Coronary artery (tissue), 2 donors: ENCODE data around the gene RHOJ.

Experiments used
- DNase-seq: peaks from one replicate; pipeline ENCODE4 v3.0.0-alpha.2; 2017; ENCODE audit warnings: low spot score
- H3K27ac ChIP-seq, 2 donors: fragments of 200-600 bp; sonication (generic); one replicate each; pipeline ENCODE4 v1.5.1; 2016 to 2019
- H3K4me3 ChIP-seq: fragments of 200-600 bp; sonication (generic); 2 replicates; pipeline ENCODE4 v1.5.1; 2016; ENCODE audit warnings: mild to moderate bottlenecking, moderate library complexity
- CTCF ChIP-seq: fragments of 200-600 bp; sonication (generic); IDR thresholded peaks from one replicate; pipeline ENCODE4 v1.5.1; 2019; ENCODE audit warnings: antibody characterized with exemption

RHOJ gene

DNA sequence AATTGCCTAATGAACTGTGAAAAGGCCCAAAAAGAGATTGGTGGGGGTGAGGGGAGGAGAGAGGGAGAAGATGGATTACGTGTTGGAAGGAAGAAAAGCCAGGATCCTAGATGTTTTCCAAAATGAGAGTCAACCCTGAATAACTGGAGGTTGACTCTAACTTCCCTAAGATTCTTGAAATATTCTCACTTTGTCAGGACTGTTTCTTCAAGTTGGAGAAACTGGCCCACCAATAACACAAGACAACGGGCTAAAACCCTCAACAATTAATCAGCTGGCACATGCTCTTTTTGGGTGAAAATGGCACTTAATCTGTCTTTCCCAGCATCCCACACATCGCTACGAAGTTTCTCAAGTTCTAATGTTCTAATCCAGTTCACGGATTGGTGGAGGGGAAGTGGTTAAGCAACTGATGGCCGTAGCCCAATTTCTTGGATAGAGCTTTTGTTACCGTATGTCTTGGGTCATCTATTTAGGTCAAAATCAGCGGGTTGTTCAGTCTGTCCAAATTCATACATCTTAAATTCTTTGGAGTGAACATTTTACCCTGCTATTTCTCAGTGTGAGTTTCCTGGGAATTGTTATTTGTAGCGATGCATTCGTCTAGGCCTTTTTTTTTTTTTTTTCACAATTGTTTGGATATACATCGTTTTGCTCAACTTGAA, 65.5 kb downstream of the RHOJ start:
- Histone ChIP-seq H3K4me3 (no peak overlapping the region), H3K27ac (no peak overlapping the region)
- no peak for TF ChIP-seq CTCF
- no peak for DNase-seq

DNA sequence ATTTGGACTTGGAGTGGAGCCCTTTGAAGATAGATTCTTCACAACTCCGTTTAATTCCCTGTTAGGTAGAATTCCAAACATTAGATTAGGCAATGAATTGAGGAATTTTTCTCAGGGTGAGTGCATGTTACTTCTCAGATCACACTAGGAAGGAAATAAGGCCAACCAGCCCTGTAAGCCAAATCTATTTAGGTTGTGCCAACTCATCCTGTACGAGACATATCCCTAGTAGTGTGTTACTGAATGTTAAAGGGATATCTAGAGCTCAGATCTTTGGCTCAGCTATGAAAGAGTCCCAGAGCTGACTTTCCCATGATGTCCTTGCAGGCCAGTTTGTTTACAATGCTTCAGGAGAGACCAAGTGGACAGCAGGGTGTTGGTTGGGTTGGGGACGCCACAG, 68.9 kb downstream of the RHOJ start:
- no peak for DNase-seq
- Histone ChIP-seq H3K4me3 (no peak overlapping the region), H3K27ac (peak overlapping the region in 1 of 2 donors; percentile 39)
- TF ChIP-seq CTCF = no peak

DNA sequence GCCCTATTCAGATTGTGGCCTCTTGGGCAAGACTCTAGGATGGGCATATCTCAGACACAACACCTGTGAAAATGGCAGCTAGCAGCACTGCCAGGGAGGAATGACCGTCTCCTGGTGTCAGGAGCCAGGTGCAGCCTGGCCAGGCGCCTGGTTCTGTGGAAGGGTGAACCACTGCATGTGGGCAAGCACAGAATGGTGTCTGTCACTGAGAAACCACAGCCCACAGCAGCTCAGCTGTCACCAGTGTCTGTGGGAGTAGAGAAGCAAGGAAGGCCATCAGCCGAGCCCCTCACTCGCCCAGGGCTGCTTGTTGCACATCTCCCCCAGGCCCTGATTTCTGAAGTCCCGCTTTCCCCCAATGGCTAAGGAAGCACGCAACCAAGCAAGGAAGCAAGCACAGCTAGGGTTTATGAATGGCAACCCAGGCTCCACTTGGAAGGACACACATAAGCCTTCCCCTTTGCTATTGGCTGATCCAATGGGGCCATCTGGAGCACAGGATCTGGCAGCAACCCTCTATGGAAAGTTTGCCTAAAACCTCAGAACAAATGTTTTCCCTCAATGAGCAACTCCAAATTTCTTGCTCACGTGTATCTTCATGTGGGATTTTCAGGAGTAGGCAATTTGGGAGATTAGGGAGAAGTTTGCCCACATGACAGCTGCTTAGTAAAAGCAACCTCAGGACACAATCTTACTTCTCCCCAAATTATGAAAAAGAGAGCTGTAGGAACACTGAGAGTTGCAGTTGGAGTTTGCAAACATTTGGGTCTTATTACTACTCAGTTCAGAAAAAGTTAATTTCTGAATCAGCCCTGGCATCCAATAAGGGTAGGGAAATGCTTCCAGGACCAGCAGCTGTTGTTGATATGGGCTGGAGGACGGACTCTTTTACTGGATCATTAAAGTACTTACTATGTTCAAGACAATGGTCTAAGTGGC, 69.7 kb downstream of the RHOJ start:
- Histone ChIP-seq H3K4me3 (no peak overlapping the region), H3K27ac (peak overlapping the region in 1 of 2 donors; percentile 39)
- no peak for DNase-seq
- no peak for TF ChIP-seq CTCF

- no peak overlapping the region for H3K27ac ChIP-seq
- TF ChIP-seq CTCF = no peak
- DNase-seq = no peak
Observed at GRCh38 chr14:63275611-63276010, 71.4 kb downstream of the RHOJ start.

GRCh38 chr14:63276016-63276415, 71.8 kb downstream of the RHOJ start:
- DNase-seq = no peak
- H3K27ac ChIP-seq = no peak overlapping the region
- no peak for TF ChIP-seq CTCF

More at GRCh38 chr14:63275611-63276010, 71.4 kb downstream of the RHOJ start:
- H3K4me3 ChIP-seq = no peak overlapping the region

GRCh38 chr14:63276492-63277342, 72.5 kb downstream of the RHOJ start:
- H3K27ac ChIP-seq = no peak overlapping the region

More at GRCh38 chr14:63276016-63276415, 71.8 kb downstream of the RHOJ start:
- H3K4me3 ChIP-seq = no peak overlapping the region

More at GRCh38 chr14:63276492-63277342, 72.5 kb downstream of the RHOJ start:
- peak; percentile 61 for TF ChIP-seq CTCF
- DNase-seq = no peak
- H3K4me3 ChIP-seq = no peak overlapping the region
